OCI-LY7 (cell line): ENCODE results near the gene MACROD2.

Experiments used
- EZH2phosphoT487 ChIP-seq: fragments of 200-600 bp; sonication (generic); IDR thresholded peaks from 2 replicates; pipeline ENCODE4 v1.6.1; 2018; ENCODE audit warnings: low read depth, borderline replicate concordance, mild to moderate bottlenecking, mixed run types, antibody characterized with exemption, low read length, moderate library complexity, mixed read lengths
- TF ChIP-seq, protein P1 (sequence below): fragments of 200-600 bp; sonication (generic); conservative IDR thresholded peaks from 2 replicates; pipeline ENCODE4 v1.5.1; 2014; ENCODE audit warnings: mild to moderate bottlenecking, antibody characterized with exemption, low read length, moderate library complexity, mixed read lengths

DNA sequence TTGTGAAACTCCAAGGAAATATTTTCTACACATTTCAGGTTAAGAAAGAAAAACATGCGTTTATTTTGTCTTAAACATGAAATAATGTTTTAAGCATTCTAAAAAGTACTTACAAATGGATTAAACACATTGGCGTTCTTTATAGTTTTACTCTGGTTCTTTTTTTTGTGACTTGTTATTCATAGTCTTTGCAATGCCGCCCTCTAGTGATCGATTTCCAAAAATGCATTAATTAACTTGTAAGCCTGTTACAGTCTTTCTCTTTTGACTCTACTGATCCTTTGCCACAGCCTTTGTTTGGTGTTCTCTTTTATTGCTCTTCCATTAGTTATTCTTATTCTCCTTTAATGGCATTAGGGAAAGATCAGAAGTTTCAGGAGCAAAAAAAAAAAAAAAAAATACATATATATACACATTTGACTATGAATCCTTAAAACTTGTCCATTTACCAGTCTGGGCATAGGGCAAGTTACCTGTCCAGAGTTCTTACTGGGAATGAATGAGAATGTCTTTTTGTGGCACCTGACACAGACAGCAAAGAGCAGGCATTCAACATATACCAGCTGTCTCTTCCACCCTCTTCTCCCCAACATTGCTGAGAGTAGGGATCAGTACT is 59.9 kb downstream of the MACROD2 start:
- TF ChIP-seq EZH2phosphoT487: no peak
- TF ChIP-seq, protein P1, sequence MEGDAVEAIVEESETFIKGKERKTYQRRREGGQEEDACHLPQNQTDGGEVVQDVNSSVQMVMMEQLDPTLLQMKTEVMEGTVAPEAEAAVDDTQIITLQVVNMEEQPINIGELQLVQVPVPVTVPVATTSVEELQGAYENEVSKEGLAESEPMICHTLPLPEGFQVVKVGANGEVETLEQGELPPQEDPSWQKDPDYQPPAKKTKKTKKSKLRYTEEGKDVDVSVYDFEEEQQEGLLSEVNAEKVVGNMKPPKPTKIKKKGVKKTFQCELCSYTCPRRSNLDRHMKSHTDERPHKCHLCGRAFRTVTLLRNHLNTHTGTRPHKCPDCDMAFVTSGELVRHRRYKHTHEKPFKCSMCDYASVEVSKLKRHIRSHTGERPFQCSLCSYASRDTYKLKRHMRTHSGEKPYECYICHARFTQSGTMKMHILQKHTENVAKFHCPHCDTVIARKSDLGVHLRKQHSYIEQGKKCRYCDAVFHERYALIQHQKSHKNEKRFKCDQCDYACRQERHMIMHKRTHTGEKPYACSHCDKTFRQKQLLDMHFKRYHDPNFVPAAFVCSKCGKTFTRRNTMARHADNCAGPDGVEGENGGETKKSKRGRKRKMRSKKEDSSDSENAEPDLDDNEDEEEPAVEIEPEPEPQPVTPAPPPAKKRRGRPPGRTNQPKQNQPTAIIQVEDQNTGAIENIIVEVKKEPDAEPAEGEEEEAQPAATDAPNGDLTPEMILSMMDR: peak; percentile 89
